ENCODE results near the gene NFASC. TPM values are rescaled to one million over a fixed set of nuclear protein-coding genes. Genes with fewer than 3 reads are reported as not detected.

NFASC gene
- total RNA-seq, 4 donors from 2014 or later = 7.9 to 68.7 (median 32.7) TPM

DNA sequence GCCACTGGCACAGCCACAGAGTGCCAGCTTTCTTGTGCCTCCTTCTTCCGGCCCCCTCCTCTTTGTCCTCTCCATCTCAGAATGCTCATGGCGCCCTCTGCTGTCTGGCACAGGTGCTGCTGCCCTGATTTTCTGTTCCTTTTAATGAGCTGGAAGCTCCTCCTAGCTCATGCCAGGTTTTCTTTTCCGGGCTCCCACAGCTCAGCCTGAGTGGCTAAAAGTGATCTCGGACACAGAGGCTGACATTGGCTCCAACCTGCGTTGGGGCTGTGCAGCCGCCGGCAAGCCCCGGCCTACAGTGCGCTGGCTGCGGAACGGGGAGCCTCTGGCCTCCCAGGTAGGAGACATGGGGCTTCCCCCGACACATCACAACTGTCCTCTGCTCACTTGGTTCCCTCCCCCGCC is 191.0 kb downstream of the NFASC start:
- Histone ChIP-seq H3K27me3 (no peaks in the 10 kb centered on the region), H3K4me3 (no peak overlapping the region), H3K4me1 (no peaks in the 10 kb centered on the region), H3K27ac (no peak overlapping the region), H3K9me3 (no peaks in the 10 kb centered on the region), H3K36me3 (no peaks in the 10 kb centered on the region)
- intact Hi-C loops (cut with DNase I; ENCODE audit: low total_unique reads) = no loop called here
- TF ChIP-seq POLR2A (IDR thresholded peaks at IDR 0.05) = no peak
- TF ChIP-seq, protein P1, sequence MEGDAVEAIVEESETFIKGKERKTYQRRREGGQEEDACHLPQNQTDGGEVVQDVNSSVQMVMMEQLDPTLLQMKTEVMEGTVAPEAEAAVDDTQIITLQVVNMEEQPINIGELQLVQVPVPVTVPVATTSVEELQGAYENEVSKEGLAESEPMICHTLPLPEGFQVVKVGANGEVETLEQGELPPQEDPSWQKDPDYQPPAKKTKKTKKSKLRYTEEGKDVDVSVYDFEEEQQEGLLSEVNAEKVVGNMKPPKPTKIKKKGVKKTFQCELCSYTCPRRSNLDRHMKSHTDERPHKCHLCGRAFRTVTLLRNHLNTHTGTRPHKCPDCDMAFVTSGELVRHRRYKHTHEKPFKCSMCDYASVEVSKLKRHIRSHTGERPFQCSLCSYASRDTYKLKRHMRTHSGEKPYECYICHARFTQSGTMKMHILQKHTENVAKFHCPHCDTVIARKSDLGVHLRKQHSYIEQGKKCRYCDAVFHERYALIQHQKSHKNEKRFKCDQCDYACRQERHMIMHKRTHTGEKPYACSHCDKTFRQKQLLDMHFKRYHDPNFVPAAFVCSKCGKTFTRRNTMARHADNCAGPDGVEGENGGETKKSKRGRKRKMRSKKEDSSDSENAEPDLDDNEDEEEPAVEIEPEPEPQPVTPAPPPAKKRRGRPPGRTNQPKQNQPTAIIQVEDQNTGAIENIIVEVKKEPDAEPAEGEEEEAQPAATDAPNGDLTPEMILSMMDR (IDR thresholded peaks at IDR 0.05) = peak; percentile 74 to 84 (median 78)
- peak; percentile 61 to 71 for DNase-seq

DNA sequence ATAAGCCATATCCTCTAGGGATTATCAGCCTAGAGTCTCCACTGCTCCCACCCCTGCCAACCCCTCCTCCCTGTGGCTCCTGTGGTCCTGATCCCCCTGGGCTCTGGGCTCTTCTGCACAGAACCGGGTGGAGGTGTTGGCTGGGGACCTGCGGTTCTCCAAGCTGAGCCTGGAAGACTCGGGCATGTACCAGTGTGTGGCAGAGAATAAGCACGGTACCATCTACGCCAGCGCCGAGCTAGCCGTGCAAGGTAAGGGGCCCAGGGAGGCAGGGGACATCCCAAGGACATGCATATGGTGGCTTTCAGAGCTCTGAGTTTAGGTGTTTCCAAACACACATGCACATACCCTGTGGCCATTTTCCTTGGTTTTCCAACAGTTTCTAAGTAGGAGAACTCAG is 191.7 kb downstream of the NFASC start:
- no peak for DNase-seq
- H3K9me3 ChIP-seq = no peaks in the 10 kb centered on the region
- TF ChIP-seq, protein P1 (IDR thresholded peaks at IDR 0.05) = no peak
- TF ChIP-seq POLR2A (IDR thresholded peaks at IDR 0.05) = no peak
- H3K4me3 ChIP-seq = no peak overlapping the region
- no peak overlapping the region for H3K27ac ChIP-seq
- no peaks in the 10 kb centered on the region for H3K36me3 ChIP-seq
- no peaks in the 10 kb centered on the region for H3K27me3 ChIP-seq
- no peaks in the 10 kb centered on the region for H3K4me1 ChIP-seq
- intact Hi-C loops (cut with DNase I; ENCODE audit: low total_unique reads) = no loop called here

DNA sequence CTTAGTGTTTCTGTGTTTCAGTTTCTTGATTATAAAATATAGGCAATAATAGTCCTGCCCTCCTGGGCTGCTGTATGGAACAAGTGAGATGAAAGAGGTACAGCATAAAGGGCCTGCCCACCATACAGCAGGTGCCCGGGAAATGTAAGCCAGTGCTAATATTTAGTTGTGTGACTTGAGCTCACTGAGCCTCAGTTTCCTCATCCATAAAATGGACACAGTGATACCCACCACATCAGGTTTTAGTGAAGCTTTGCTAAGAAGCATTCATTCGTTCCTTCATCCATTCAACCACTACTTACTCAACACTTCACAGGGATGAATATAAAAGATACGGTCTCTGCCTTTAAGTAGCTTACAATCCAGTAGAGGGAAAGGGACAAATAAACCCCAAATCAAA is 192.2 kb downstream of the NFASC start:
- DNase-seq = no peak
- Histone ChIP-seq H3K4me1 (no peaks in the 10 kb centered on the region), H3K27me3 (no peaks in the 10 kb centered on the region), H3K9me3 (no peaks in the 10 kb centered on the region), H3K4me3 (no peak overlapping the region), H3K27ac (no peak overlapping the region), H3K36me3 (no peaks in the 10 kb centered on the region)
- intact Hi-C loops (cut with DNase I; ENCODE audit: low total_unique reads) = no loop called here
- TF ChIP-seq, protein P1 (IDR thresholded peaks at IDR 0.05) = no peak
- TF ChIP-seq POLR2A (IDR thresholded peaks at IDR 0.05) = no peak

DNA sequence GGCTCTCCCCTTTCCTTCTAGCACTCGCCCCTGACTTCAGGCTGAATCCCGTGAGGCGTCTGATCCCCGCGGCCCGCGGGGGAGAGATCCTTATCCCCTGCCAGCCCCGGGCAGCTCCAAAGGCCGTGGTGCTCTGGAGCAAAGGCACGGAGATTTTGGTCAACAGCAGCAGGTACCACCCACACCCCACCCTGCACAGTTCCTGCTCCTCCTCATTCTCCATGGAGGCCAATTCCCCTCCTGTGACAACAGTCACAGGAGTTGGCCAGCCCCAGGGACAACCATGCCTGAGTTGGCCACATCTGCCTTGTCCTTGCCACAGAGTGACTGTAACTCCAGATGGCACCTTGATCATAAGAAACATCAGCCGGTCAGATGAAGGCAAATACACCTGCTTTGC is 193.6 kb downstream of the NFASC start:
- no peak for DNase-seq
- Histone ChIP-seq H3K9me3 (no peaks in the 10 kb centered on the region), H3K36me3 (no peaks in the 10 kb centered on the region), H3K4me1 (no peaks in the 10 kb centered on the region), H3K27ac (no peak overlapping the region), H3K4me3 (no peak overlapping the region), H3K27me3 (no peaks in the 10 kb centered on the region)
- intact Hi-C loops (cut with DNase I; ENCODE audit: low total_unique reads) = no loop called here
- TF ChIP-seq, protein P1 (IDR thresholded peaks at IDR 0.05) = no peak
- TF ChIP-seq POLR2A (IDR thresholded peaks at IDR 0.05) = no peak

DNA sequence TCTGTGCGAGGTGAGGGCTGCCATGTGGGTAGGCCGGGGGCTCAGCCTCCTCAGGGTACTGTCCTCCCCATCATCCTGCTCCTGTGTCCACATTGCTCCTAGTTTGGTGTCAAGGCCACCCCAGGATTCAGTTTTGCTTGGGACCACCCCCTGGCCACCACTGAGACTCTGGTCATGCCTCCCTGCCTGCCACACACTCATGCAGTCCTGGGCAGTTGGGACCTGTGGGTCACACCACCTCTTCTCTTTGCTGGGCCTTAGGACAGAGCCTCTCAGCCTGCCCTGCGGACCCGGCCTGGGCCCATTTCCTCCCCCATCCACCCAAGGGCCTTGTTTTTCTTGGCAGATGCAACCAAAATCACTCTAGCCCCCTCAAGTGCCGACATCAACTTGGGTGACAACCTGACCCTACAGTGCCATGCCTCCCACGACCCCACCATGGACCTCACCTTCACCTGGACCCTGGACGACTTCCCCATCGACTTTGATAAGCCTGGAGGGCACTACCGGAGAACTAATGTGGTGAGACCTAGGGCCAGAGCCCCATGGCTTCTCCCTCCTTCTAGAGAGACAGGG is 194.2 kb downstream of the NFASC start:
- intact Hi-C loops (cut with DNase I; ENCODE audit: low total_unique reads) = no loop called here
- H3K9me3 ChIP-seq = no peaks in the 10 kb centered on the region
- no peak overlapping the region for H3K4me3 ChIP-seq
- no peak overlapping the region for H3K27ac ChIP-seq
- DNase-seq = no peak
- no peaks in the 10 kb centered on the region for H3K4me1 ChIP-seq
- H3K27me3 ChIP-seq = no peaks in the 10 kb centered on the region
- no peaks in the 10 kb centered on the region for H3K36me3 ChIP-seq
- TF ChIP-seq, protein P1 (IDR thresholded peaks at IDR 0.05) = no peak
- TF ChIP-seq POLR2A (IDR thresholded peaks at IDR 0.05) = no peak
